Endothelial cell of umbilical vein (primary cell): ENCODE results near the gene APLP2.

Experiments used
- CTCF ChIP-seq, 2 donors: IDR thresholded peaks; 1 replicate in 1 of 2; 2 replicates in 1 of 2; pipeline ENCODE4 v1.5.1; 2011; ENCODE audit warnings: low read length in 2 of 2, mild to moderate bottlenecking in 2 of 2, moderate library complexity in 2 of 2, control low read depth in 1 of 2, inconsistent platforms in 1 of 2, low read depth in 1 of 2; ENCODE audit not compliant: insufficient read depth in 1 of 2; ENCODE audit errors: extremely low read depth in 1 of 2
- EZH2 ChIP-seq: IDR thresholded peaks from 2 replicates; pipeline ENCODE4 v1.6.1; 2012; ENCODE audit warnings: borderline replicate concordance, low read depth, mild to moderate bottlenecking, moderate library complexity, low read length, inconsistent platforms; ENCODE audit not compliant: severe bottlenecking
- GATA2 ChIP-seq: IDR thresholded peaks from 2 replicates; pipeline ENCODE4 v1.7.0; 2011; ENCODE audit warnings: low read depth, mild to moderate bottlenecking, moderate library complexity, mixed read lengths, low read length; ENCODE audit not compliant: insufficient read length, insufficient read depth
- MAX ChIP-seq: IDR thresholded peaks from 2 replicates; pipeline ENCODE4 v1.6.1; 2011; ENCODE audit not compliant: insufficient read depth, insufficient read length
- POLR2A ChIP-seq: IDR thresholded peaks from 2 replicates; pipeline ENCODE4 v1.6.1; 2012; ENCODE audit warnings: low read depth, mild to moderate bottlenecking, control low read depth, low read length
- POLR2AphosphoS5 ChIP-seq: IDR thresholded peaks from 2 replicates; pipeline ENCODE4 v1.6.1; 2012; ENCODE audit warnings: low read depth, mild to moderate bottlenecking, control low read depth, low read length, moderate library complexity; ENCODE audit not compliant: insufficient read depth

DNA sequence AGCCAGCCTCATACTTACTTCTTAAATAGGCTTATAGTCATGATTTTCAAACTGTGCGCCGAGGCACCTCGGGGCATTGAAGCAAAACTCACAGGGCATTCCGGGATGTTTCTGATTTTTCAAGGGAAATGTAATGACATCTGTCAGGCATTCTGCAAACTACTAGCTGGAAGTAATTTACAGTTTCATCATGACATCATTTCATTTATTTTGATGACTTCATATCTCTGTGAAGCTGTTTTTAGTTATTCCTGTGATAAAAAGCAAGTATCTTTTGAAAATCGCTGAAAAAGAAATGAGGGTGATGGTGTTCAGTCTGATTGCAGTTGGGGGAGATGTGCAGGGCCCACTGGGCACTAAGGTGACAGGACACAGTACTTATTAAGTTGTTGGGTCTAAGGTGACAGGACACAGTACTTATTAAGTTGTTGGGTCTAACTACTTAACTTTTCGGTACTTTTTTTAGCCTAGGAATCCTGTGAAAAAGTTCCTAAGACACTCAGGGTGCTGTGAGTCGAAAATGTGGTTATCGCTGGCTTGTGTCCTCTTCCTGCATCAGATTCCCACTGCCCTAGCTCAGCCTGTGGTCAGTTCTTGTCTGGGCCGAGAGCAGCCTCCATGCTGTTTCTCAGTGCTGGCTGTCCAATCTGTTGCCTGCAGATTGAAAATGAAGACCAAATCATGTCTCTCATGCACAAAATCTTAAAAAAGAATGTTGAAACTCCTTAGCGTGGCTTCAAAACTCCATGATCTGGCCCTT, 42.6 kb downstream of the APLP2 start:
- TF ChIP-seq CTCF (IDR thresholded peaks at IDR 0.05; ENCODE audit: extremely low read depth in 1 of 2, insufficient read depth in 1 of 2, low read depth in 1 of 2, low read length in 2 of 2) (no peak), POLR2A (no peak), POLR2AphosphoS5 (no peak), GATA2 (no peak), EZH2 (no peak), MAX (no peak)
